NB4 (cell line): ENCODE results near the gene MAML2.

Source experiments
- CTCF ChIP-seq: IDR thresholded peaks from one replicate; pipeline ENCODE4 v1.5.1; 2012; ENCODE audit warnings: low read depth, low read length
- MAX ChIP-seq: IDR thresholded peaks from 2 replicates; pipeline ENCODE4 v1.6.1; 2011; ENCODE audit warnings: low read depth, low read length
- POLR2A ChIP-seq: IDR thresholded peaks from 2 replicates; pipeline ENCODE4 v1.6.1; 2011; ENCODE audit warnings: mild to moderate bottlenecking; ENCODE audit not compliant: insufficient read length; ENCODE audit errors: extremely low read depth

- TF ChIP-seq POLR2A (no peak), CTCF (no peak), MAX (no peak)
These were observed 131.6 kb downstream of the MAML2 start for GRCh38 chr11:96211436-96211835.
